GM18519 (cell line): ENCODE results near the gene KYNU.
"Not testable (repeated sequence)": the region's sequence is repeated elsewhere in the genome, so short reads cannot be mapped to it uniquely, and the experiment has no call there.

Experiments used
- ATAC-seq: cut with Tn5 transposase; IDR thresholded peaks from one replicate; pipeline ENCODE4 v1.9.1; 2021; ENCODE audit warnings: mild to moderate bottlenecking, moderate library complexity; ENCODE audit not compliant: unreplicated experiment, low FRiP score

Gene KYNU

GRCh38 chr2:142992840-142993239 is 115.4 kb downstream of the KYNU start:
- no peak for ATAC-seq

- no peak for ATAC-seq
Measured at GRCh38 chr2:142993771-142994170, 116.3 kb downstream of the KYNU start.

- ATAC-seq = no peak
Measured at GRCh38 chr2:142994665-142995064, 117.2 kb downstream of the KYNU start.

- no peak for ATAC-seq
Measured at GRCh38 chr2:142997231-142997630, 119.8 kb downstream of the KYNU start.

GRCh38 chr2:143000599-143000998 is 123.1 kb downstream of the KYNU start:
- no peak for ATAC-seq

- no peak for ATAC-seq
Measured at GRCh38 chr2:143001501-143001900, 124.0 kb downstream of the KYNU start.

GRCh38 chr2:143015656-143016055 is 138.2 kb downstream of the KYNU start:
- no peak for ATAC-seq

GRCh38 chr2:143026411-143027054 is 149.1 kb downstream of the KYNU start:
- ATAC-seq = no peak

- ATAC-seq = no peak
Measured at GRCh38 chr2:143029141-143029540, 151.7 kb downstream of the KYNU start.

- peak; percentile 37 for ATAC-seq
Measured at GRCh38 chr2:143030127-143030526, 152.7 kb downstream of the KYNU start.

GRCh38 chr2:143034292-143035074 is 157.0 kb downstream of the KYNU start:
- peak; percentile 88 for ATAC-seq

GRCh38 chr2:143051465-143051864 is 174.0 kb downstream of the KYNU start:
- no peak for ATAC-seq

GRCh38 chr2:143053437-143053836 is 176.0 kb downstream of the KYNU start:
- not testable (repeated sequence) for ATAC-seq

- ATAC-seq = no peak
Measured at GRCh38 chr2:143056550-143056949, 179.1 kb downstream of the KYNU start.

- no peak for ATAC-seq
Measured at GRCh38 chr2:143058851-143059250, 181.4 kb downstream of the KYNU start.

- no peak for ATAC-seq
Measured at GRCh38 chr2:143063612-143064200, 186.2 kb downstream of the KYNU start.

- ATAC-seq = no peak
Measured at GRCh38 chr2:143068094-143068493, 190.6 kb downstream of the KYNU start.

GRCh38 chr2:143068509-143068908 is 191.0 kb downstream of the KYNU start:
- ATAC-seq = no peak

GRCh38 chr2:143070704-143071103 is 193.2 kb downstream of the KYNU start:
- ATAC-seq = no peak

GRCh38 chr2:143071185-143071876 is 193.9 kb downstream of the KYNU start:
- no peak for ATAC-seq

GRCh38 chr2:143074913-143075312 is 197.4 kb downstream of the KYNU start:
- not testable (repeated sequence) for ATAC-seq
